GM21423 (cell line): ENCODE measurements around the gene PITPNC1.
"Not testable (repeated sequence)": the region's sequence is repeated elsewhere in the genome, so short reads cannot be mapped to it uniquely, and the experiment has no call there.

Experiments used
- ATAC-seq: cut with Tn5 transposase; IDR thresholded peaks from one replicate; pipeline ENCODE4 v1.9.1; 2021; ENCODE audit warnings: mild to moderate bottlenecking, moderate library complexity; ENCODE audit not compliant: unreplicated experiment

Gene PITPNC1

DNA sequence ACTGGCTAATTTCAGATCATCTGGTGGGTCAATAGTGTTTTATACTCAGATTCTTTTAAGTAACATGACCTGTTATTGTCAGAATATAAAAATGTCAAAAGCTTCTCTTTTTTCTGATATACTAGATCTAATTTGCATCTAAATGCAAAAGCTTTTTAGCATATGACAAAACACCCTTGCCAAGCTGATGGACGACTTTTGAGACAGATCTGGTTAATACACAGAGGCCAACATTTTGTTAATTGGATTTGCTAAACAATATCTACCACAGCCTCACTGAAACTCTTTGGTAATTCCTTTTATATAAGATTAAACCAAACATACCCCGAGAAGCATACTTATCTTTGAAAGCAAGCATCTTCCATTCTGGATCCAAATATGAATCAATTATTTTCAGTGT lies 330.4 kb downstream of the PITPNC1 start:
- ATAC-seq, result no peak

DNA sequence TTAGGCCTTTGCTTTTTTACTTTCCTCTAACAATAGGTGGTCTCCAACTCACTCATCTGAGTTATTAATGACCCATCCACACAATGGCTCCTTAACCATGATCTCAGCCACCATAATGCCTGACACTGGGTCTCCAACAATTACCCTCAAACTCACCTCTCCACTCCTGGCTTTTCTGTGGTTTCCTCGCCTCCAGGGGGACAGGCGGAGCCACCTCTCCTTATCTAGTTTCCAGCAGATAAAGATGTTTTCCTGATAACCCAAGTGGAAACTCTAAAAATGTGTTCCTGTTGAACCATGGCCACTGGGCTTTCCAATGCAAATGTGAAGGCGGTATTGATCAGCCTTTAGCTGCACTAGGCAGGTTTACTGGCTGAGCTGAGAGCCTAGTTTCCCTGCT lies 331.3 kb downstream of the PITPNC1 start:
- no peak for ATAC-seq

DNA sequence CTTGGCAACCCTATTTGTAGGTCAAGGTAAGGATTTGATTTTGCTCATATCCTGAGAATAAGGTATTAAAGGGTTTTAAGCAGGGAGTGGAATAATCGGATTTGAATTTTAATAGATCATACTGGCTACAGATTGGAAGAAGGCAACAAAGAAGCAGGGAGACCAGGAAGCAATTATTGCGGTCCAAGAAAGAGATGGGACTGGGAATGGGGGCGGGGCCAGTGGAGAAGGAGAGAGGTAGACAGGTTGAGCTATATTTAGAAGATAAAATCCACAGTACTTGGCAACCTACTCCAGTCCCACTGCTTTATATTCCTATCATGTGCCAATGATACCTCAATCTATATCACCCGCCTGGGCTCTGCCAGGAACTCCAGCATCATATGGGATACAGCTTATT lies 334.8 kb downstream of the PITPNC1 start:
- ATAC-seq, result no peak

GRCh38 chr17:67712375-67712774 lies 335.3 kb downstream of the PITPNC1 start:
- no peak for ATAC-seq

DNA sequence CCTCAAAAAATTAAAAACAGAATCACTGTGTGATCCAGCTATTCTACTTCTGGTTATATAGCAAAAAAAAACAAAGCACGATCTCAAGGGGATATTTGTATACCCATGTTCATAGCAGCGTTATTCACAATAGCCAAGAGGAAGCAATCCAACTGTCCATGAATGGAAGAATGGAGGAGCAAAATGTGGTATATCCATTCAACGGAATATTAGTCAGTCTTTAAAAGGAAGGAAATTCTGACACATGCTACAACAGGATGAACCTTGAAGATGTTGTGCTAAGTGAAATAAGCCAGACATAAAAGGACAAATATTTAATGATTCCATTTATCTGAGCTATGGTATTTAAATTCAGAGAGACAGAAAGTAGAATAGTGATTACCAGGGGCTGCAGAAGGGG lies 336.1 kb downstream of the PITPNC1 start:
- no peak for ATAC-seq

DNA sequence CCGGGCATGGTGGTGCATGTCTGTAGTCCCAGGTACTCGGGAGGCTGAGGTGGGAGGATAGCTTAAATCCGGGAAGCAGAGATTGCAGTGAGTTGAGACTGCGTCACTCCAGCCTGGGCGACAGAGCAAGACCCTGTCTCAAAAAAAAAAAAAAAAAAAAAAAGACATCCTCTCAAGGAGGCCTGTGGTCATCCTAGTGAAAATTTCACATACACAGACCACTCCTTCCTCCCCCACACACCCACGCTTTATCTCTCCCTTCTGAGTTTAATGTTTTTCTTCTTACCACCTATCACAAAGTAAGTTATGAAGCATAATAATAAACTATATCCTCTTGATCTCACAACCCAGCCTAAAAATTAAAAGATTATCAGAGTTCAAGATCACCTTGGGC lies 339.3 kb downstream of the PITPNC1 start:
- ATAC-seq, result no peak

DNA sequence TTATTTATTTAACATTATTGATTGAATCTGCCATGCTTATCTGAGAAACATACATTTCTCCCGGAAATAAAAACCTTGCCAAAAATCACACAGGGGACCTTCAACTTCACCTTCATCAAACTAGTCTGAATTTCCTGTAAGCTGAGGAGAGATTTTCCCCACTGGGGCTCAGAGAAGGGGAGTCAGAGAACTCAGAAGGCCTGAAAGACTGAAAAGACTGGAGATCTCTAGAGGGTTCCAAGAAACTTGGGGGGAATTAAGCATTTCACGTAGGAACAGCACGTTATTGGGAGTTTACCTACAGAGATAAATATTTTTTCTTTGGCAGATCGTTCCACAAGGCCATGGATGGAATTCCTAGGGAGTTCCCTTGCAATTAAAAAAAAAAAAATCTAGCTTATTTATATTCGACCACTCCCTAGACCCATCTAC lies 340.1 kb downstream of the PITPNC1 start:
- no peak for ATAC-seq

DNA sequence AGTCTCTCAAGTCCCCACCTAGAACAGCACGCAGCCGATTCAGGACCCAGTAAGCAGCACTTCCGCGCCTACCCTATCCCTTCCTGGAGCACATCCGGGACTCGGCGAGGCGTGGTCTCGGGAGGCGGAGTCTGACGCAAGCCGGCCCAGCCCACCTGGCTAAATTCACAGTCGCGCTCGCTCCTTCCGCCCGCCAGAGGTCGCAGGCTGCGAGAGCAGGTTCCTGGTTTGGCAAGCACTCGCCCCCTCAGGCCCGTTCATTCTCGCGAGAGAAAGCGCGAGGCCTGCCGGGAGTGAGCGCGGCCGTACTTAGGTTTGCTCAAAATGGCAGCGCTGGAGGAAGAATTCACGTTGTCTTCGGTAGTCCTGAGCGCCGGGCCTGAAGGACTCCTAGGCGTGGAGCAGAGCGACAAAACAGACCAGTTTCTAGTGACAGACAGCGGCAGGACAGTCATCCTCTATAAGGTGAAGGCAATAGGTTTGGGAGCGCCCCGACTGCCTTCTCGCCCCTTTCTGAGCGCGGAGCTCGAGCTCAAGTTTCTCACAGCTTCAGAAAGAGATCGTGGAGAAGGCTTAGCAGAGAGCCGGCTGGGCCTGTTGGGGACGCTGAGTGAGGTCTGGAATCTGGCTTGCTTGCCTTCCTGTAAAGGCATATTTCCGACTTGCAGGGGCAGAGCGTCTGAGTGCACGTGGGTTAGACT lies 340.7 kb downstream of the PITPNC1 start, which contains the start of gene NOL11:
Gene NOL11, plus strand, starts transcription at position 313 of the 701 bp plus-strand sequence. Its CDS starts 12 bp downstream, at position 325.
- peak; percentile 95 for ATAC-seq

GRCh38 chr17:67718325-67718941 lies 341.4 kb downstream of the PITPNC1 start:
- ATAC-seq, result no peak

DNA sequence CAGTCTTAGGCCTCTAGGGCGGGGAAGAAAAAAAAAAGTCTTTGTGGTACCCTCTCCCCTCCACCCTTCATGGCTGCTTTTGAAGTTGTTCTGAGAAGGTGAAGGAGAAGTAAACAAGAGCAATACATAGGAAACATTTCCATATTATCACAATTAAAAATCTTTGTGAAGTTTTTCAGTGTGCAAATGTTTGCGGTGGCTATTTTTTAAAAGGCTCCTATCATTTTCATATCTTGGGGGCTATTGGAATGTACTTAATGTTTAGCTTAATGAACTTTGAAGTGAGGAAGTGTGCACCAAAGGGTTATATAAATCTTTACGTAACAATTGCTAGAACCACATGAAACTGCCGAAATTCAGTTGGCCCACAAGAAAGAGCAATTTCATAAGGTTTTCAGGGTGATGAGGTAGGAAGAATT lies 348.3 kb downstream of the PITPNC1 start:
- ATAC-seq, result no peak

- ATAC-seq, result no peak
These were observed 348.7 kb downstream of the PITPNC1 start for GRCh38 chr17:67725807-67726206.

DNA sequence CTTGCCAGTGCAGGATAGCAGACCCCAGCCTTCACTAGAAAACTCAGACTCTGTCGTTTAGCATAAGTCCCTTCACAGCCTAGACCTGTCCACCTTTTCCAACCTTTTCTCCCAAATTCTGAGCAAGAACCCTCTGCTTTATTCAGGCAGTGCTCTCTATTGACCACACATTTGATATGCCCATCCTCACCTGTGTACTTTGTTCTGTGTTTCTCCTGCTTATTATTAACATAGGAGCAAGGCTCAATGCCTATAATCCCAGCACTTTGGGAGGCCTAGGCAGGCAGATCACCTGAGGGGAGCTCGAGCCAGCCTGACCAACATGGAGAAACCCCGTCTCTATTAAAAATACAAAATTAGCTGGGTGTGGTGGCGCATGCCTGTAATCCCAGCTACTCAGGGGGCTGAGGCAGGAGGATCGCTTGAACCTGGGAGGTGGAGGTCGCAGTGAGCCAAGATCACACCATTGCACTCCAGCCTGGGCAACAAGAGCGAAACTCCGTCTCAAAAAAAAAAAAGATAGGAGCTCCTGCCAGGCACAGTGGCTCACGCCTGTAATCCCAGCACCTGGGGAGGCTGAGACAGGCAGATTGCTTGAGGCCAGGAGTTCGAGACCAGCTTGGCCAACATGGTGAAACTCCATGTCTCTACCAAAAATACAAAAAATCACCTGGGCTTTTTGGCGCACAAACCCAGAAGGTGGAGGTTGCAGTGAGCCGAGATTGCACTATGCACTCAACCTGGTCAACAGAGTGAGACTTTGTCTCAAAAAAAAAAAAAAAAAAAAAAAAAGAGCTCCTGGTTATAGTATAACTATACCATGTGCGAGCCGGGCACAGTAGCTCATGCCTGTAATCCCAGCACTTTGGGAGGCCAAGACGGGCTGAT lies 350.3 kb downstream of the PITPNC1 start:
- ATAC-seq, result not testable (repeated sequence)

DNA sequence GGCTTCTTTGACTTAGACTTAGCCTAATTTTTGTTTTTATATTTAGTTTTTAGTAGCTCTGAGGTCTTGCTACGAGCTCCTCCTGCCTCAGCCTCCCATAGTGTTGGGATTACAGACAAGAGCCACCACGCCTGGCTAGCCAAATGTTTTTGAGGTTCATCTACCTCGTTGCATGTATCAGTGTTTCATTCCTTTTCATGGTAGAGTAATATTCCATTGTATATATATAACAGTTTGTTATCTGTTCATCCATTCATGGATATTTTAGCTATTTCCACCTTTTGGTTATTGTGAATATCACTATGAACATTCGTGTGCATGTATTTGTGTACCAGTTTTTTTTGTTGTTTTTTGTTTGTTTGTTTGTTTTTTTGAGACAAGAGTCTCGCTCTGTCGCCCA lies 352.8 kb downstream of the PITPNC1 start:
- ATAC-seq, result no peak

- no peak for ATAC-seq
These were observed 353.6 kb downstream of the PITPNC1 start for GRCh38 chr17:67730731-67731130.

DNA sequence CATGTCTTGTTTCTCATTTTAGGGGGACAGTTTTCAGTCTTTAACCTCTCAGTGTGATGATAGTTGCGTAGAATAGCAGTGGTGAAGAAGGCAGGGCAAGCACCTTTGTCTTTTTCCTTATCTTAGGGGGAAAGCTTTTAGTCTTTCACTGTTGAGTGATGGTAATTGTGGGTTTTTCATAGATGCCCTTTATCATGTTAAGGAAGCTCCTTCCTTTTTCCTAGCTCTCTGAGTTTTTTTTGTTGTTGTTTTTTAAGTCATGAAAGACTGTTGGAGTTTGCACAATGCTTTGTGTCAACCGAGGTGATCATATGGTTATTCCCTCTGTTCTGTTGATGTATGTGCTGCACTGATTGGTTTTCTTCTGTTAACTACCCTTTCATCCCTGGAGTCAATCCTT lies 356.4 kb downstream of the PITPNC1 start:
- ATAC-seq, result no peak

GRCh38 chr17:67737145-67737544 lies 360.1 kb downstream of the PITPNC1 start:
- no peak for ATAC-seq

- no peak for ATAC-seq
These were observed 364.9 kb downstream of the PITPNC1 start for GRCh38 chr17:67742025-67742424.
